ENCODE data around the gene HS3ST3A1. TPM values are rescaled to one million over a fixed set of nuclear protein-coding genes. Genes with fewer than 3 reads are reported as not detected.

HS3ST3A1 gene
- total and polyA plus RNA-seq, 4 donors = 0.18 to 8.0 (median 5.6) TPM

GRCh38 chr17:13476720-13477119 lies 125.0 kb downstream of the HS3ST3A1 start:
- Histone ChIP-seq H3K27me3 (ENCODE audit: control insufficient read depth in 3 of 3, insufficient read depth in 3 of 3, low read length in 2 of 3) (no peaks in the 10 kb centered on the region), H3K9me3 (ENCODE audit: control insufficient read depth in 4 of 4, insufficient read depth in 3 of 4, low read length in 3 of 4) (peaks cover 2 to 8% (median 6%) of the 10 kb centered on the region in 4 donors), H3K4me3 (no peak overlapping the region), H3K27ac (ENCODE audit: low read depth in 1 of 2, low read length in 1 of 2) (no peak overlapping the region), H3K9ac (ENCODE audit: insufficient read depth in 1 of 2, low read length in 2 of 2) (no peak overlapping the region), H3K36me3 (ENCODE audit: control insufficient read depth in 4 of 4, insufficient read depth in 4 of 4, low read length in 4 of 4) (no peaks in the 10 kb centered on the region), H3K4me1 (ENCODE audit: control insufficient read depth in 5 of 5, insufficient read depth in 5 of 5, low read length in 5 of 5) (peaks cover 0 to 5% (median 0%) of the 10 kb centered on the region in 5 donors)
- ATAC-seq (ENCODE audit: insufficient read depth, low FRiP score) = no peak
- 88 to 91% methylated on average over 1 of the region's 1 CpG for WGBS, 2 donors
- DNase-seq = no peak
- TF ChIP-seq, protein P1, sequence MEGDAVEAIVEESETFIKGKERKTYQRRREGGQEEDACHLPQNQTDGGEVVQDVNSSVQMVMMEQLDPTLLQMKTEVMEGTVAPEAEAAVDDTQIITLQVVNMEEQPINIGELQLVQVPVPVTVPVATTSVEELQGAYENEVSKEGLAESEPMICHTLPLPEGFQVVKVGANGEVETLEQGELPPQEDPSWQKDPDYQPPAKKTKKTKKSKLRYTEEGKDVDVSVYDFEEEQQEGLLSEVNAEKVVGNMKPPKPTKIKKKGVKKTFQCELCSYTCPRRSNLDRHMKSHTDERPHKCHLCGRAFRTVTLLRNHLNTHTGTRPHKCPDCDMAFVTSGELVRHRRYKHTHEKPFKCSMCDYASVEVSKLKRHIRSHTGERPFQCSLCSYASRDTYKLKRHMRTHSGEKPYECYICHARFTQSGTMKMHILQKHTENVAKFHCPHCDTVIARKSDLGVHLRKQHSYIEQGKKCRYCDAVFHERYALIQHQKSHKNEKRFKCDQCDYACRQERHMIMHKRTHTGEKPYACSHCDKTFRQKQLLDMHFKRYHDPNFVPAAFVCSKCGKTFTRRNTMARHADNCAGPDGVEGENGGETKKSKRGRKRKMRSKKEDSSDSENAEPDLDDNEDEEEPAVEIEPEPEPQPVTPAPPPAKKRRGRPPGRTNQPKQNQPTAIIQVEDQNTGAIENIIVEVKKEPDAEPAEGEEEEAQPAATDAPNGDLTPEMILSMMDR (IDR thresholded peaks at IDR 0.05; ENCODE audit: control extremely low read depth, extremely low read depth) = no peak

DNA sequence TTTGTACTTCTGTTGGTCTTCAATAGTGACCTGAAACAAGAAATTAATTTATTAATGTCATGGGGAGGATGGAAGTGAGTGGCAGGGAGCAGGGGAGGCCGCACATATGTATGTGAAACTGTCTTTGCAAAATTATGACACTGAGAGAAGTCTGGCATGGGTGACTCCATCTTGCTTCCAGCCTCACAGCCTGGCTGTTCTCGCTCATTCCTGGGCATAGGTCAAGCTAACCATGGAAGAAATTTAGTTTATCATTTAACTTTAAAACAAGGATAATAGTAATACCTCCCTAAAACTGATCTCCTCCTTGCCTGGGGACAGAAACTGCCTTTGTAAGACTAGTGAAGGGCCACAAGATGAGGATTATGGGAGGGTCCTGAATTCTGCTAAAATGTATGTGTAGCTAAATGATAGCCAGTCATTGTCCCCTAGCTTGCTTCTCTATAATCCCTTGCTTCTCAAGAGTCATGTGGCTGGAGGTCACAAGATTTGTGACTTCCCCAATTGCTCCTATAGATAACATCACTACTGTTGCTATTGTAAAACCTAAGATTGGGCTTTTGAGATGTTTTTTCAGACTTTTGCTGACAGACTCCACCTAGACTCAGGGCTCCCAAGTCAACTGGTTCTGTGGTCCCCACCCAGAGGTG lies 126.0 kb downstream of the HS3ST3A1 start:
- Histone ChIP-seq H3K27me3 (ENCODE audit: control insufficient read depth in 3 of 3, insufficient read depth in 3 of 3, low read length in 2 of 3) (no peaks in the 10 kb centered on the region), H3K27ac (ENCODE audit: low read depth in 1 of 2, low read length in 1 of 2) (no peak overlapping the region), H3K9ac (ENCODE audit: insufficient read depth in 1 of 2, low read length in 2 of 2) (no peak overlapping the region), H3K4me1 (ENCODE audit: control insufficient read depth in 5 of 5, insufficient read depth in 5 of 5, low read length in 5 of 5) (peaks cover 0 to 5% (median 0%) of the 10 kb centered on the region in 5 donors), H3K4me3 (no peak overlapping the region), H3K36me3 (ENCODE audit: control insufficient read depth in 4 of 4, insufficient read depth in 4 of 4, low read length in 4 of 4) (no peaks in the 10 kb centered on the region), H3K9me3 (ENCODE audit: control insufficient read depth in 4 of 4, insufficient read depth in 3 of 4, low read length in 3 of 4) (peaks cover 0 to 8% (median 1%) of the 10 kb centered on the region in 4 donors)
- DNase-seq = no peak
- WGBS, 2 donors = 85 to 93% methylated on average over 2 of the region's 2 CpGs
- no peak for ATAC-seq (ENCODE audit: insufficient read depth, low FRiP score)
- TF ChIP-seq, protein P1 (IDR thresholded peaks at IDR 0.05; ENCODE audit: control extremely low read depth, extremely low read depth) = no peak

DNA sequence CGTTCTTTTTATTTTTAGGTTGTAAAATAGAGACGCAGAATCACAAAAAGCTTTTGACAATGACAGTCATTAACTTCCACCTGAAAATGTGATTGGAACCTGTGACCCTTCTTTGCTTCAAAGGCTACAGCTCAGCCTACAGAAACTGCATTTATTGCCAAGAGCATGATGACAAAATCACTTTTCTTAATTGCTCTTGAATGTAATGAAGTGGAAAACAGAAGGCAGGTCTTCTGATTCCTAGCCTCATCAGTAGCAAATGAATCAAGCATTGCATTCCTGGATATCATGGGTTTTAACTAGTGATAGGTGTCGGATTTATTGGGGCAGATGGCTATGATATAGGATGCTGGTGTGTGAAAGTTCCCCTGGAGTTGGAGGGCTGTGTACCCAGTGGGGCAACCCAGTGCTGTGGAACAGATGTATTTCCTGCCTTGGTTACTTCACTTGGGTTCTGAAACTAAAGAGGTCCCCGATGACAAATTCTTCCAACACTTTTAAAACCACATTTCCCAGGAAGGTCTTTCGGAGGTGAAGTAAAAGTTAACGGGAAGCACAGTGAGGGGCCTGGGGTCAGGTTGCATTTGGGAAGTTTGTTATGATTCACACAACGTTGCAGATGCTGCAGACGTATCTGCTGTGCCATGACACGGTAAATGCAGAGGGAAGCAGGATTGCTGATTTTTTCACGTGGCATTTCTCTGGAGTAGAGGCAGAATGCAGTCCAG lies 127.5 kb downstream of the HS3ST3A1 start:
- Histone ChIP-seq H3K9ac (ENCODE audit: insufficient read depth in 1 of 2, low read length in 2 of 2) (no peak overlapping the region), H3K36me3 (ENCODE audit: control insufficient read depth in 4 of 4, insufficient read depth in 4 of 4, low read length in 4 of 4) (no peaks in the 10 kb centered on the region), H3K27me3 (ENCODE audit: control insufficient read depth in 3 of 3, insufficient read depth in 3 of 3, low read length in 2 of 3) (no peaks in the 10 kb centered on the region), H3K4me3 (no peak overlapping the region), H3K9me3 (ENCODE audit: control insufficient read depth in 4 of 4, insufficient read depth in 3 of 4, low read length in 3 of 4) (no peaks in the 10 kb centered on the region), H3K27ac (ENCODE audit: low read depth in 1 of 2, low read length in 1 of 2) (no peak overlapping the region), H3K4me1 (ENCODE audit: control insufficient read depth in 5 of 5, insufficient read depth in 5 of 5, low read length in 5 of 5) (peaks cover 0 to 5% (median 0%) of the 10 kb centered on the region in 5 donors)
- TF ChIP-seq, protein P1 (IDR thresholded peaks at IDR 0.05; ENCODE audit: control extremely low read depth, extremely low read depth) = no peak
- ATAC-seq (ENCODE audit: insufficient read depth, low FRiP score) (no peak), DNase-seq (no peak)
- WGBS, 2 donors = 76 to 78% methylated on average over 10 of the region's 10 CpGs

Data from lung (tissue), 12 donors.